Endometrium (tissue), 2 donors: ENCODE results near the gene LRRC47.

ENCODE experiments used
- FAIRE-seq: peaks from 2 replicates; lab custom pipeline; 2012; peaks lifted over from hg19 to GRCh38; lab: Jason Lieb, UNC
- donor health status: control.
- donor health status: control.

The LRRC47 gene

DNA sequence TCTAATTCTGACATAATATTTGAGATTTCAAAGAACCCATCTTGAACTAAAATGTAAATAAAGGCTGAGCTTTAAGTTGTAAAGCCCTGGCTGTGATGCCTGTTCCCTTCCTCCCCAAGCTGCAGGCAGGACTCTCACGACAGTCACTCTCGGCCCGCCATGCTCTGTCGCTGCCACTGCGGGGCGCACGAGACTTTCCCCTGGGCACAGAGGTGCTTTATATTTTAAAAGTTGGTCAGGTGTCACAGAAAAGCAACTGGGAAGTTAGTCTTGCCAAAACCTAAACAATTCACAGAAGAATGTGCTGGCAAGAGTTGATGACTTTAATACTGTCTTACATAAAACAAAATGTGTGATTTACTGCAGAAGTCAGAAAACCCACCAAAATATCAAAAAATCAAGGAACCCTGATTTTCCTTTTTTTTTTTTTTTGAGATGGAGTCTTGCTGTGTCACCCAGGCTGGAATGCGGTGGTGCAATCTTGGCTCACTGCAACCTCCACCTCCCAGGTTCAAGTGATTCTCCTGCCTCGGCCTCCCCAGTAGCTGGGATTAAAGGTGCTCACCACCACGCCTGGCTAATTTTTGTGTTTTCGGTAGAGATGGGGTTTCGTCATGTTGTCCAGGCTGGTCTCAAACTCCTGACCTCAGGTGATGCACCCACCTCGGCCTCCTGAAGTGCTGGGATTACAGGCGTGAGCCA, 10.7 kb downstream of the LRRC47 start:
- FAIRE-seq, result no peak

- FAIRE-seq, result no peak
These were observed 11.3 kb downstream of the LRRC47 start for GRCh38 chr1:3785045-3785444.

- no peak for FAIRE-seq
These were observed 12.4 kb downstream of the LRRC47 start for GRCh38 chr1:3783651-3784474.

GRCh38 chr1:3780901-3781300, 15.4 kb downstream of the LRRC47 start:
- no peak for FAIRE-seq

GRCh38 chr1:3779912-3780416, 16.3 kb downstream of the LRRC47 start:
- no peak for FAIRE-seq

- no peak for FAIRE-seq
These were observed 16.9 kb downstream of the LRRC47 start for GRCh38 chr1:3779265-3779911.

DNA sequence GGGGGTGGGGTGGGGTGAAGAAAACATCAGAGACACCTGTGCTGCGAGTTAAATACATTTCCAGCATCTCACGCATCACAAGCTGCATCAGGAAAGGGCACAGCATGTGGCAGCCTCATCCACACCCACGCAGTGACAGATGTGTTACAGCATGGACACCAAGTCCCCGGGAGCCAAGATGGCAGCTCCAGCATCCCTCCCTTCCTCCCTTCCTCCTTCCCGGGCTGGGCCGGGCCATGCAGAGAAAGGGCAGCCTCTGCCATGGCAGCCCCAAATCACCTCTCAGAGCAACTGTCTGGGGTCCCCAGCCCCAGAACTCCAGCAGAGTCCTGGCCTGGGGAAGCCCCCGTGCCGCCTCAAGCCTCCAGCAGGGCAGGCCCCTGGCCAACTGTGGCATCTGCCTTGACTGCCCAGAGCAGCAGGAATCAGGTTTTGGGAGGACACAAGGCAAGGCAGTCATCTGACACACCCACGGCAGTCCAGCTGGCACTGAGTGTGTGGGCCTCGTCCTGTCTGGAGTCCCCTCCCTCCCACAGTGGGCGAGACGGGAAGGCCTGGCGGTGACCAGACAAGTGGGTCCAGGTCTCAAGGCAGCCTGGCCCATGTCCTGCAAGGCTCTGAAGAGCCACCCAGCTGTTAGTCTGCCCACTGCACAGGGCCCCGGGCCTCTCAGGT, 17.6 kb downstream of the LRRC47 start:
- FAIRE-seq, result no peak

DNA sequence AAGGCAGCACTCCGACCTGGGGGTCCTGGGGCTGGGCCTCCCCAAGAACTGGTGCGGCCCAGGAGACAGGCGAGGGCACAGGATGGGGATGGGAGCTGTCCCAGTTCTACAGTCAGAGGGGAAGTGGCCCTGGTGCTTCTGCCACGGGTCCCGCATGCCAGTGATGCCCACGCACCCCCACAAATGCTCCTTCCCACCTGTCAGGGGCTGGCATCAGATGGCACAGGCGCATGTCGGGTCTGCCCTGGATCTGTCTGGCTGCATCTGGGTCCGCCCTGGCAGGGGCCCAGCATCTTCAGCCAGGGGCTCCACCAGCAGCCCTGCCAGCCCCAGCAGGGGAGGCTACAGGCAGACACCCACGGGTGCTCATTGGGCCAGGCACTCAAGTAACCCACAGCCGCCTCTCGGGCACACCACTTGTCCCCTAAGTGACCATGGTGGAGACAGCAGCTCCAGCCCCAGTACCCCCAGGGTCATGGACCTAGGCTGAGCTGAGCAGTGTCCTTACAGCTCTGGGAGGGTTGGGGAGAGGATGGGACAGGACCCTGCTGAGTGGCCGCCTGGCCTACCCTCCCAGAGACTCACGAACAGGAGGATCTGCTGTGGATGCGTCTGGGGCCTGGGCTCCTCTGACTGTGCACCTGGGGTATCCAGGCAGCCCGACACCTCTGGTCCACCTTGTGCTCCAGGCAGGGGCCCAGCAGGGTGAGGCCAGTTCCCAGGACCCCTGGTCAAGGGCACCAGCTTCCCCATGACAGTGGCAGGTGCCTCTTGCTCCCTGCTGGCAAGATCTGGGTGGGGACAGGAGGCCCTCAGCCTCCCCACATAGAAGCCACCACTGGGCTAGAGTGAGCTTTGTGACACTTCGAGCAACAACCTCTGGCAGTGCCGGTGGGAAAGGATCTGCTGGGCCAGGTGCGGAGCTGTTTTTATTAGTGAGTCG, 18.4 kb downstream of the LRRC47 start:
- no peak for FAIRE-seq

DNA sequence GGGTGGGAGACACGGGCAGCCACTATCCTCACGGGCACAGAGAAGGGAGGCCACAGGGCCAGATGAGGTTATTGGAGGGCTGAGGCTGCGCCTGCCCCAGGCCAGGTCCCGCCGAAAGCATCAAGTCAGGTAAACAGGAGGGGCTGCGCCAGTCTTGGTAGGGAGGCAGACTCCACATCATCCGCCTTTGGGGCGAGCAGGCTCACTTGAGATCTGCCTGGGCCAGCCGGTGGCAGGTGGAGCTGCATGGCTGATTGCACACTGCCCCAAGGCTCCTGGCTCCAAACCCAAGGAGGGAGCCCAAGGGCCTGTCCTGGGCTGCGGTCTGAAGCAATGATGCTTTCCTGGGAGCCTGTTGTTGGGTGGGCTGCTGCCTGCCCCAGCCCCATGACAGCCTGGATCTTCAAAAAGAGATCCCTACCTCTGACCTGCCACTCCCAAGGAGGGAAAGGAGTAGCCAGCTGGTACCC, 19.2 kb downstream of the LRRC47 start:
- FAIRE-seq, result no peak

GRCh38 chr1:3776231-3776961, 19.9 kb downstream of the LRRC47 start:
- no peak for FAIRE-seq

- FAIRE-seq, result no peak
These were observed 20.6 kb downstream of the LRRC47 start for GRCh38 chr1:3775490-3776230.

DNA sequence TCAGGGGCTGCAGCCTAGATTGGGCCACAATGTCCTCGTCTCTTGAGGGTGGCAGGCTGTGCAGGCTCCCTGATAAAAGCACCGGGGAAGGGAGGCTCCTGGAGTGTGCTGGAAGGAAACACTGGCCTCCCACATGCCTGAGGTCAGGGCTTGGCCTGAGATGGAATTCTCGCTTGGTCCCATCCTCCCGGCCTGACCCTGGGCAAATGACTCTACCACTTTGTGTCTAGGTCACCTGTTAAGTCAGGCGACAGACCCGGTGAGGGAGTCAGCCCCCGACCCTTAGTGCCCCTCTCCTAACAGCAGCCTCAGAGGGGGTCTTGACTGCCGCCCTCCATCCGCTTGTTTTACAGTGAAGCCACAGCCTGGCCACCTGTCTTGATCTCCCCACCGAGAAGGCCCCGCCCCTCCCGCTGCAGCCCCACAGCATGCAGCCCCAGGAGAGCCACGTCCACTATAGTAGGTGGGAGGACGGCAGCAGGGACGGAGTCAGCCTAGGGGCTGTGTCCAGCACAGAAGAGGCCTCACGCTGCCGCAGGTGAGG, 21.3 kb downstream of the LRRC47 start:
- no peak for FAIRE-seq

DNA sequence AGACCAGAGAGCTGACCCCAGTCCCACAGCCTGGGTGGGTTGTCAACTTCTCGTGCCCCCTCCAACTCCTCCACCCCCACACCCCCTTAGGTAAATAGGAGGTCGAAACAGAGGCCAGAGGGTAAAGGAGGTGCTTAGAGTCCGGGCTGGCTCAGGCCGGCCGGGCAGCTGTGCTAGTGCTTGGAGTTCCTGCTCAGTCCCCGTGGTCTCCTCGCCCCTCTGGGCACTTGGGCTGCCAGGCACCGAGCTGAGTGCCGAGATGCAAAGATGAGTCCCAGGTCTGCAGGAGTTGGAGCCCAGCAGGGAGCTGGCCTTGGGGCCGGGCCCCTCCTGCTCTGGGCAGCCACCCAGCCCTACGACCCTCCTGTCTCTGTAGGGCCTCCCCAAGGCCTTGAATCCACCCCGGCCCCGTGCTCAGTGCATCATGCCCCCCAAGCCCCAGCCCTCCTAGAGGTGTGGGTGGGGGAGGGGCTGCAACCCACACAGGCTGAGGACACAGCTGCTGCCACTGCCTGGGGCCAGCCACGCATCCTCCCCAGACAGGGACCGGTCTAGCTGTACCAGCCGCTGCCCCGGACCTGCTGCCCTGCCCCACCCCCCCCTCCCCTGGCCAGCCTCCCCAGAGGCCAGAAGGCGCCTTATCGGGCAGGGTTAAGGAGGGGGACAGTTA, 21.9 kb downstream of the LRRC47 start:
- FAIRE-seq, result no peak

DNA sequence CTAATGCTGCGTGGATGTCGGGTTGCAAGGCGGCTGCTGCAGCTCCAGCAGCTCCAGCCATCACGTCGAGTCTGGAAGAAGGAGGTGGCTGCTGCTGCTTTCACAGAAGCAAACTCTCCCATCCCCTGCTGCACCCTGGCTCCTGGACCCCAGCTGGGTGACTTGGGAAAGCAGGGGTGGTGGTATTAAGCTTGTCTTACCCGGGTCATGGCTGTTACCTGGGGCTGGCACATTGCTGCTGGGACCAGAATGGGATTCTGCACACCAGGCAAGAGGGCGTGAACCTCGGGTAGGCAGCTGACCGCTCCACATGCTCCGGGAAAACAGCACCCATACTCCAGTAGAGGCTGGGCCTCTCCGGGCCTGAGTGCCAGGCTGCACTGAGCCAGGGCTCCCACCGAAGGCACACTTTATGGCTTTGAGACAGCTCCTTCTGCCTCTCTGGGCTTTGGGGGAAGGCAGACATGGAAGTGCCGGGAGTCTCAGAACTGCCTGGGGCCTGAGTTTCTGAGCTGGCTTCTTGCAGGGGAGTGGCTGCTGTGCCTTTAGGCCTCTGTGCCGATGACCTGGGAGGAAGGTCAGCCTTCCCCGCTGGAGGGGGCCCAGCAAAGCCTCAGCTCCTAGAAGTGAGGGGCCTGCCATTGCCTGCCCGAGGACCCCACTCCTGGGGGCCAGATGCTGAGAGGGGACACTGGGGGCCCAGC, 22.6 kb downstream of the LRRC47 start:
- no peak for FAIRE-seq

DNA sequence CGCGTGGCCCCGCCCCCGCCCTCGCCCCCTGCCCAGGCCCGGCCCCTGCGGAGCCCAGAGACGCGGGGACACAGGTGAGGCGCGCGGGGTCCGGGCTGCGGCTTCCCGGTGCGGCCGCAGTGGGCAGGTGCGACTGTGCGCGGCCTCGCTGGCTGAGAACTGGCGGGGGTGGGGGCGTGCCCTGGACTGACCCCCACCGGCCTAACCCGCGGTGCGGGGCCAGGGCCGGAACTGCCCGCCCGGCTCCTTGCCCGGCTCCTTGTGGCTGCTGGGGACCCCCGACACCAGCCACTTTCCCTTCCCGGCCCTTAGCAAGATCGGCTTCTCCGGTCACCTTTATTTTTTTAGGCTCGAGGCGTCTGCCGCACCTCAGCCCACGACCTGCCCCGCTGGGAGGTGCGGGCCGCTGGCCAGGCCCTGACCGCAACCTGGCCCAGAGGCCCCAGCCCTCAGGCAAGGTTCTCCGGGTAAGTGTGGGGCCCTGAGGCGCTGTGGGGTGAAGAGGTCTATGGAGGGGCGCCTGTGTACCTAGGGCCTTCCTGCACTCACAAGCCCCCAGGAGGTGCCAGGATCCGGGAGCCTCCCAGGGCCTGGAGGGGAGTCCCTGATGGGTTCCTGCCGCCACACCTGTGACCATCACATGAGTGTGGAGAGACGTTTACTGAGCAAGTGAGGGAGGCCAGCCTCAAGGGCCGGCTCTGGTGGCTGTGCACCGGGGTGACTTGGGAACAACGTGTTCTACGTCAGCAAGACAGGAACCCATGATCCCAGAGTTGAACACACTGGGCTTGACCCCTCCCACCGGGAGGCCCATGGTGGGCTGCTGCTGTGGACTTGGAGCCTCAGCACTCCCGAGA, 23.4 kb downstream of the LRRC47 start, which contains the start of gene SMIM1:
TSS of gene SMIM1 (plus strand) at position 35 of the 857 bp plus-strand sequence. CDS start 2,625 bp downstream, outside the sequence.
- no peak for FAIRE-seq

- FAIRE-seq, result no peak
These were observed 24.1 kb downstream of the LRRC47 start for GRCh38 chr1:3772027-3772714.
